ENCODE results near the gene ALOXE3. TPM values are rescaled to one million over a fixed set of nuclear protein-coding genes. Genes with fewer than 3 reads are reported as not detected.

ALOXE3 gene
- total RNA-seq, 2 donors from 2014 or later: not detected

- no peak overlapping the region for H3K4me3 ChIP-seq
- H3K9me3 ChIP-seq: no peaks in the 10 kb centered on the region
- no peaks in the 10 kb centered on the region for H3K27me3 ChIP-seq
- H3K27ac ChIP-seq: peak overlapping the region; percentile 99 to 100 (median 100)
- no peak for ATAC-seq
- WGBS, 2 donors: 80 to 84% methylated on average over 7 to 18 of the region's 18 CpGs
- peaks cover 43 to 44% of the 10 kb centered on the region in 2 donors for H3K36me3 ChIP-seq (replicated peaks in 1 of 2; ENCODE audit: insufficient read depth in 1 of 2, low read depth in 2 of 2)
- no peak for TF ChIP-seq POLR2A (IDR thresholded peaks at IDR 0.05)
- peaks cover 58% of the 10 kb centered on the region for H3K4me1 ChIP-seq
- intact Hi-C loops (cut with DNase I): no loop called here
- DNase-seq: peak in 2 of 4 donors; percentile 18 to 31
Measured at GRCh38 chr17:8150194-8151119, 32.1 kb upstream of the ALOXE3 start.

GRCh38 chr17:8149419-8150193, 31.3 kb upstream of the ALOXE3 start:
- peak in 2 of 4 donors; percentile 19 to 21 for DNase-seq
- TF ChIP-seq POLR2A (IDR thresholded peaks at IDR 0.05): no peak
- H3K27me3 ChIP-seq: no peaks in the 10 kb centered on the region
- no peaks in the 10 kb centered on the region for H3K9me3 ChIP-seq
- H3K4me1 ChIP-seq: peaks cover 52% of the 10 kb centered on the region
- H3K4me3 ChIP-seq: no peak overlapping the region
- H3K36me3 ChIP-seq (replicated peaks in 1 of 2; ENCODE audit: insufficient read depth in 1 of 2, low read depth in 2 of 2): peaks cover 51% of the 10 kb centered on the region in 2 donors
- 87 to 94% methylated on average over 9 to 29 of the region's 29 CpGs for WGBS, 2 donors
- intact Hi-C loops (cut with DNase I): no loop called here
- H3K27ac ChIP-seq: peak overlapping the region in 3 of 4 donors; percentile 4 to 100 (median 99)
- ATAC-seq: no peak

GRCh38 chr17:8148560-8148959, 30.2 kb upstream of the ALOXE3 start:
- H3K27me3 ChIP-seq: no peaks in the 10 kb centered on the region
- peaks cover 60 to 61% of the 10 kb centered on the region in 2 donors for H3K36me3 ChIP-seq (replicated peaks in 1 of 2; ENCODE audit: insufficient read depth in 1 of 2, low read depth in 2 of 2)
- no peak overlapping the region for H3K4me3 ChIP-seq
- H3K4me1 ChIP-seq: peaks cover 41% of the 10 kb centered on the region
- TF ChIP-seq POLR2A (IDR thresholded peaks at IDR 0.05) (no peak), CTCF (IDR thresholded peaks at IDR 0.05) (no peak)
- H3K27ac ChIP-seq: peak overlapping the region in 1 of 4 donors; percentile 22
- intact Hi-C loops (cut with DNase I): no loop called here
- H3K9me3 ChIP-seq: no peaks in the 10 kb centered on the region
- peak in 1 of 4 donors; percentile 13 for DNase-seq
- no peak for ATAC-seq
- WGBS, 2 donors: 83 to 89% methylated on average over 13 of the region's 13 CpGs

- intact Hi-C loops (cut with DNase I): no loop called here
- no peak overlapping the region for H3K4me3 ChIP-seq
- 86 to 89% methylated on average over 11 to 13 of the region's 13 CpGs for WGBS, 2 donors
- DNase-seq (no peak), ATAC-seq (no peak)
- no peak for TF ChIP-seq CTCF (IDR thresholded peaks at IDR 0.05)
- TF ChIP-seq POLR2A (IDR thresholded peaks at IDR 0.05): peak in 1 of 3 donors; percentile 1
- H3K27ac ChIP-seq: peak overlapping the region in 2 of 4 donors; percentile 22 to 39
- H3K9me3 ChIP-seq: no peaks in the 10 kb centered on the region
- H3K4me1 ChIP-seq: peaks cover 35% of the 10 kb centered on the region
- no peaks in the 10 kb centered on the region for H3K27me3 ChIP-seq
- peaks cover 65 to 68% of the 10 kb centered on the region in 2 donors for H3K36me3 ChIP-seq (replicated peaks in 1 of 2; ENCODE audit: insufficient read depth in 1 of 2, low read depth in 2 of 2)
Measured at GRCh38 chr17:8147805-8148404, 29.6 kb upstream of the ALOXE3 start.

- no peaks in the 10 kb centered on the region for H3K9me3 ChIP-seq
- H3K36me3 ChIP-seq (replicated peaks in 1 of 2; ENCODE audit: insufficient read depth in 1 of 2, low read depth in 2 of 2): peaks cover 72 to 74% of the 10 kb centered on the region in 2 donors
- TF ChIP-seq POLR2A (IDR thresholded peaks at IDR 0.05) (no peak), CTCF (IDR thresholded peaks at IDR 0.05) (no peak)
- DNase-seq: peak in 2 of 4 donors; percentile 24
- H3K27ac ChIP-seq: peak overlapping the region in 3 of 4 donors; percentile 16 to 39 (median 22)
- ATAC-seq: no peak
- H3K4me3 ChIP-seq: no peak overlapping the region
- H3K27me3 ChIP-seq: no peaks in the 10 kb centered on the region
- intact Hi-C loops (cut with DNase I): no loop called here
- peaks cover 29% of the 10 kb centered on the region for H3K4me1 ChIP-seq
- 88 to 91% methylated on average over 22 to 26 of the region's 26 CpGs for WGBS, 2 donors
Measured at GRCh38 chr17:8147141-8147804, 29.0 kb upstream of the ALOXE3 start.

Measured in body of pancreas (tissue), 4 donors.